NCI-H446 treated with DMSO at 0.1 percent for 48 hours (cell line): ENCODE results near the gene TMEM181.

Source experiments
- DNase-seq: peaks from one replicate; lab custom pipeline; 2025; lab: John Stamatoyannopoulos, UW

Gene TMEM181

DNA sequence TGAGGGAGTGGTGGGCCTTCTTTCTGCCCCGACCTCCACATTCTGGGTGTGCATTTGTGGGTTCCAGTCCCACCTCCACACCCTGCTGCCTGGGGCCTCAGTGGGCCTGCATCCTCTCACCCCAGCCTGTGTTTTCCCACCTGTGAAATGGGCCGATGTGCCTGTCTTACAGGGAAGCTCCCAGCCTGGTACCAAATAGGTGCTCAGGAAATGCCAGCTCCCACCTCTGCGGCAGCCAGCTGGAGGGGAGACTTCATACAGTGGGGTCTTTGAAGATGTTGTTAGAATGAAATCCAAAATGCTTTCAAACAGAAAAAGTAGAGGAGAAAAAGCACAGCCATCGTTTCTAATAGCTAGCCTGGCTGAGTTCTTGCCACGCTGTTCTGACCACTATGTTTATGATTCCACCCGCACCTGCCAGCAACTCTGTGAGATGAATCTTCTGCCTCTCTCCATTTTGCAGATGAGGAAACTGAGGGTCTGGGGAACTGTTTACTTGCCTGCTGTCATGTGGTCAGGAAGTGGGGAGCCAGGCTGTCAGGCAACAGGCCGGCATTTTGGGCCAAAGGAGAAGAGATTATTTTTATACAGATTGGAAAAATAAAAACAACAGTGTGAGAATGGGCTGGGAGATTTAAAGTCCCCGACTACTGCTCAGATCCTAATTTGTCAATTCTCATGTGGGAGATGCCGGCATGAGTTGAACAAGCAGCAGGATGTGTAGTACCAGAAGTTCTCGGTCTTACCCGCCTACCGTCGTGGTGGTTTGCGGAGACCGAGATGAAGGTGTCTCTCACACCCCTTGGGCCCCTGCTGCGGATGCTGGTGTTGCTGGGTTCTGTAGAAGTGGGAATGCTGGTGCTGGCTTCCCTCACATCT is 4.6 kb downstream of the TMEM181 start:
- no peak for DNase-seq

DNA sequence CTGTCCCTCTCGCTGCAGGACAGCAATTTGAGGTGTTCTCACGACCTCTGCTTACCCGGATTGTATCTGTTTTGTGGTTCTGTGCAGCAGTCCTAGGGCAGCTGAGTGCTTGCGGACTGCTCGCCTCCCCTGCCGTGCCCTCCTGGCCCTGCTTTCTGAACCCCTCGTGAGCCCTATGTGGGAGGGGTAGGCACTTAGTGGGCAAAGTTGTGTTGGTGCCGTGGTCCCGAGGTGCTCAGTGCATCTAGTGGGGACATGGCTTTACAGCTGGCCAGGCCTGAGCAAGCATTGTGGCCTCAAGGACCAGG is 5.2 kb downstream of the TMEM181 start:
- DNase-seq, result no peak

DNA sequence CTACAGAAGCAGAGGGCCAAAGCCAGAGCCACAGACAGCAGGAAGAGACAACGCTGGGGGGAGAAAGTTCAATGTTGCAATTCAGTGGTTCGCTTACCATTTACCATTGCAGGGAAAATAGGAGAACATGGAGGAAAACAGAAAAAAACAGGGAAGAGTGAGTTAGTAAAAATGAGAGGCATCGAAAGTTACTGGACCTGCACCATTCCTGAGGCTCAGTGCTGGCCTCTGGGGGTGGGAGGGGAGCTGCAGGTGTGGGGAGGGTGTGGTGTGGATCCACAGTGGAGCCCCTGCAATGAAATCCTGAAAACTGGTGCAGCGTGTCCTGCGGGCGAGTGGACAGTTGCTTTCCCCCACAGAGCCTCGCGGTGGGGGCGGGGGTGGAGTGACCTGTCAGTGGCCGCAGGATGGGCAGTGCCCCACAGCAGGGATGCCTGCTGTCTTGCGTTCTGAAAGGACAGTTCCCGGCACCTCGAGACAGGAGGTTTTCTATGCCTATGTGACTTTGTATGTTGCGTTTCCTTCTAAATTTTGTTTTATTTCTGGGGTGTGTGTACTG is 5.7 kb downstream of the TMEM181 start:
- no peak for DNase-seq

DNA sequence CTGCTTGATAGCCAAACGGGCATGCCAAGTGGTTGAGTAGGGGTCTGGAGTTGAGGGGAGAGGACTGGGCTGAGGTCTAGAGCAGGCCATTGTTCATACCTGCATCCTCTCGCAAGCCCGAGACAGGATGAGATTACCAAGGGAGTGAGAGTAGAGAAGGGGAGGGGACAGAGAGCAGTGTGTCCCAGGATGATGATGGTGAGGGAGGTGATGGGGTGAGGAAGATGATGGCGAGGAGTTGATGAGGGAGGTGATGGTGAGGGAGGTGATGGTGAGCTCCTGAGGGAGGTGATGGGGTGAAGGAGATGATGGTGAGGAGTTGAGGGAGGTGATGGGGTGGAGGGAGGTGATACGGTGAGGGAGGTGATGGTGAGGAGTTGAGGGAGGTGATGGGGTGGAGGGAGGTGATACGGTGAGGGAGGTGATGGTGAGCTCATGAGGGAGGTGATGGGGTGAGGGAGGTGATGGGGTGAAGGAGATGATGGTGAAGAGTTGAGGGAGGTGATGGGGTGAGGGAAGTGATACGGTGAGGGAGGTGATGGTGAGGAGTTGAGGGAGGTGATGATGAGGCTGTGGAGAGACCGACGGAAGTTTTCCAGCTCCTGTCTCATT is 6.4 kb downstream of the TMEM181 start:
- DNase-seq, result no peak

DNA sequence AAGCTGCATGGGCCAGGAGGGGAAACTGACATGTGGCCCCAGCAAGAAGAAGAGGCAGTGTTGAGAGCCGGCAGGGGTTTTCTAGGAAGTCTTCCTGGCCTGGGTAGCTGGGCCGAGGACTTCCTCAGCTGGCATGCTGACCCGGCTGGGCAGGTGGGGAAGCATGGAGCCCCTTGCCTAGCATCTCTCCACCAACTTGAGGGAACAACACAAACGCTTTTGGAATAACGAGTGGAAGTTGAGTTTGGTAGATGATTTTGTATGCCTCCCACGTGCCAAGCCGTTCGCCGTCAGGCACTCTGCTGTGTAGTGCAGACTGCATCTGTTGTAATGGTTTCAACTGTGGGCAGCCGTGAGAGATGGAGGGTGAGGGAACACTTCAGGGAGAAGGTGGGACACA is 7.3 kb downstream of the TMEM181 start:
- no peak for DNase-seq

DNA sequence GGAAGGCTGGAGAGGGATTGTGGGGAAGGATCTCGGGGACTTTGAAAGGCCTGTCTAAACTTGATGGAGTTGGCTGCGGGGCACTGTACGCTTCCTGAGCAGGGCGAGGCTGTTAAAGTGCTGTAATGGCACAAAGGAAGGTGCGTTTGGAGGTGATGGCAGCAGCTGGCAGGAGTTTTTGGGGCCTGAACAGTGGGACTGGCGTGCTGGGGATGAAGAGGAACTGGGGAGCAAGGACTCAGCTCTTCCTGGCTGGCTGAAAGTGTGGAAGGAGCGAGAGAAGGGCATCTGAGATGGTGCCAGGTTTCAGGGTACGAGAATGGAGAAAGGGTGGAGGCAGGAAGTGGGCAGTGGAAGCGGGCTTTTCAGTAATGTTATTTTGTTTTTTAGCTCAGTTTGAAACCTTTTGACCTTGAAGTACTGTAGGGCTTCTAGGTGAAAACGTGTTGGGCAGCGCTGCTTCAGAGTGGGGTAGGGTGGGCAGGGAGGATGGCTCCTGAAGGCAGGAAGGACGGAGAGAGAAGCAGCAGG is 8.0 kb downstream of the TMEM181 start:
- DNase-seq, result no peak

DNA sequence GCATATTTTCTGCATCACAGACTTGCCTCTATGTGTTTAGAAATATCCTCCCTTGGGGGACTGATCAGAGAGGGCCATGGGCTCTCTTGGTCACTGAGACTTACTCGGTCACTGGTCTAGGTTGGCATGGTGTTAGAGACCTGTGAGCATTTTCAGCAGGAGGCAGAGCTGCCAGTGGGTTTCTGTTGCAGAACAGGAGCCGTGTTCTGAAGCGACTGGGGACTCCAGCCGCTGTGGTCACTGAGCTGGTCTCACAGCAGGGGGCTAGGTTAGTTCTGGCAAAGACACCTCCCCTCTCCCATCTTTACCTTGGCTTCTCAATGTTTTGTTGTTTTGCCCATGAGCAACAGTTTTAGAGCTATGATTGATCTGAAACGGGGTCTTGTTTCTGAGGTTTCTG is 8.7 kb downstream of the TMEM181 start:
- DNase-seq, result no peak

DNA sequence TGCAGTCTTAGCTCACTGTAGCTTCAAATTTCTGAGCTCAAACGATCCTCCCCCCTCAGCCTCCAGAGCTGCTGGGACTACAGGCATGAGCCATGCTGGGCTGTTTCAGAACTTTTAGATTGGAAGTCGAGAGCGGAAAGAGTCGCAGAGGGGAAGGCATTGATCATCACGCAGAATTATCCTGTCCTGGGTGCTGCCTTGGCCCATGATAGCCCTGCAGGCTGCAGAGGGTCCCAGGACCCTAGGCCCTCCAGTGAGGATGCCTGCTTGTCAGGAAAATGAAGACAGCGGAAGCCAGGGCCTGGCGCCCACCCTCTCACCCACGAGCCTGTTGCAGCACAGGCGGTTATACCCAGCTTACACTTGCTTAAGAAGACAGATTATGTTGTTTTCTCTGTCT is 9.1 kb downstream of the TMEM181 start:
- no peak for DNase-seq

DNA sequence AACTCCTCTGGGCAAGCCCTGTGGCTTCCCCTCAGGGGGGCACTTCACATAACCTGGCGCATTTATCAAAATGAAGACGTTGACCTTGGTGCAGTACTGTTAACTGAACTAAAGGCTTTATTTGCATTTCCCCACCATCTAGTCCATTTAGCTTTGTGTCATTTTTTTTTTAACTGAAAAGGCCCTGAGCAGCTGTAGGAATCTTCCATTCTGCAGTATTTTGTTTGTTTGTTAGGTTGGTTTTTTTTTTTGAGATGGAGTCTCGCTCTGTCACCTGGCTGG is 10.7 kb downstream of the TMEM181 start:
- no peak for DNase-seq

DNA sequence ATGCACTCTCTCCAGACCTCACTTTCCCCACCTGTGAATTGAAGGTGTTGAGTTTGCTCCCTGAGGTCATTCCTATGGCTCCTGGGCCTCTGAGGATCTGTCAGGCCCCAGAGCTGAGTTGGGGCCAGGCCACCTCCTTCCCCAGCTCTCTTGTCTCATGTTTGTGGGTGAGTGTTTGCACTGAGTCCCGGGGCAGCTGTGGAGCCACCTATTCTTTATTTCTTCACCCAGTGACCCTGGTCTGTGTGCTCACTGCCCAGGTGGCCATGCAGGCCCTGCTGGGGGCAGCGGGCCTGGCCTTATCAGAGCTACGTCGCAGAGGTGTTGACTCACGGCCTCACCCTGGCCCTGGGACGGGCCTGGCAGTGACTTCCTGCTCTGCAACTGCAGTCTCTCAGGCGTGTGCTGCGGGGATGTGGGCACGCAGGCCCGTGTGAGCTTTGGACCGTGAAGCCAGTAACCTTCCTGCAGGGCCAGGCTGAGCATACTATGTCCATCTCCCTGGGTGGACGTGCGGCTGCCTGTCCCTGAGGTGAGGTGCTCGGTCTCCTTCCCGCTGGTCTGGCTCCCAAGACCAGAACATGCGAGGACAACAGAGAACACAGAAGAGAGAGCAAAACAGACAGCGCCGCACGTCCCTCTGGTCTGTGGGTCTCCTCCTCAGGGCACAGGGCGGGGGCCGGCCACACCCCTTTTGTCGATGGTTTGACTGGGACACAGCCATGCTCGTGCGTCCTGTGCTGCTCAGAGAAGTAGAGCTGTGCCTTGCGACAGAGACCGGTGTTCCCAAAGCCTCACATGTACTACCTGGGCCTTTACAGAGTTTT is 12.1 kb downstream of the TMEM181 start:
- no peak for DNase-seq

DNA sequence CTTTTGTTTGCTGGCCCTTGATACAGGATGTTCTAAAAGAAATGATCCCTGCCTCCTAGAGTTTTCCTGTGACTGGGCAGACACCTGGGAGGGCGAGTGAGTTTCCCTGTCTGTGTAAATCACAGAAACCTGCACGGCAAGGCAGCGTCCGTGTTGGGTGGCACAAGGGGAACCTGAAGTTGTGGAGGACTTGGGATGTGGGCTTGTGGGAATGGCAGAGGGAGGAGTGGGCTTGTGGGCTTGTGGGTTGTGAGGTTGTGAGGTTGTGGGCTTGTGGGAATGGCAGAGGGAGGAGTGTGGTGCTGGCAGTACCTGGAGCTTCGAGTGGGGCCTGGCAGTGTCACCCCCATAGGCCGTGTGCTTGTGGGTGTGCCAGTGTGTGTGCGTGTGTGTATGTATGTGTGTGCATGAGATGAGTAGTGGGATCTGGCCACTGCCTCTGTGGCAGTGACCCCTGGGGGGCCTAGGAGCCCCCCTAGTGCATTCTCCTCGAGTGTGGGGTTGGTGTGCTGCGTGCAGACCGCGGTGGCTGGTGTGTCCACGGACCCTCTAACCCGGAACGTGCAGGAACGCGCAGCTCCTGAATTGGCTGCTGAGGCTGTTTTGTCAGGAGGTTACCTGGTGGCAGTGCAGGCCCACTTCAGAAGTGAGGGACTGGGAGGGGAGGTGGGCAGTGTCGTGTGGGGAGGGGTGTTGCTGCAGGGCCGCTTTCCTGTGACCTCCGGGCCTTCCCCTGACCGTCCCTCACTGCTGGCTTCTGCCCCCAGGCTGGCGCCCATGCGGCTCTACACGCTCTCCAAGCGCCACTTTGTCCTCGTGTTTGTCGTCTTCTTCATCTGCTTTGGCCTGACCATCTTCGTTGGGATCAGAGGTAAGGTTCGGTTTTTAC is 13.0 kb downstream of the TMEM181 start:
- DNase-seq, result no peak

DNA sequence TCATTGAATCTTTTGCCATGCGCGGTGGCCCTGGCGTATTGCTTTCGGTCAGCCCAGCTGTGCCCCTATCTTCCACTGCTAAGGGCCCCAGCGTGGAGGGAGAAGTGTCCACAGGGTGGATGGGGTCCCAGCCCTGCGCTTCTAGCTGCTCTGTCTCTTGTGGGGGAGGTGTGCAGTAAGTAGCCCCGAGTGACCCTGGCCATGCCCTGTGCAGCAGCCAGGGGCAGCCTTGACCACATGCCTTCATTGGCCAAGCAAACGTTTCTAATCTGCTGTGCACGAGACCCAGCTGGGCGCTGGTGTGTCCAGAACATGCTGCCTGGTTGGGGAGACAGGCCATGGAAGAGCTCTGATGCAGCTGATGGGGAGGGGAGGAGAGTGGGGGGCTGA is 13.6 kb downstream of the TMEM181 start:
- DNase-seq, result no peak

DNA sequence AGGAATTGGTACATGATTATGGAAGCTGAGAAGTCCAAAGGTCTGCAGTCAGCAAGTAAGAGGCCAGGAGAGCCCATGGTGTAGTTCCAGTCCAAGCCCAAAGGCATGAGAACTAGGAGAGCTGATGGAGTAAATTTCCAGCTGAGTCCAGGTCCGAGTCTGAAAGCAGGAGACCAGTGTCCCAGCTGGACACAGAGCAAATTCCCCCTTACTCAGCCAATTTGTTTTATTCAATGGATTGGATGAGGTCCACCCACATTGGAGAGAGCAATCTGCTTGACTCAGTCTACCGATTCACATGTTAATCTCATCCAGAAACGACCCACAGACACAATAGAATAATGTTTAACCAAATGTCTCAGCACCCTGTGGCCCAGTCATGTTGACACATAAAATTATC is 14.9 kb downstream of the TMEM181 start:
- DNase-seq, result no peak

DNA sequence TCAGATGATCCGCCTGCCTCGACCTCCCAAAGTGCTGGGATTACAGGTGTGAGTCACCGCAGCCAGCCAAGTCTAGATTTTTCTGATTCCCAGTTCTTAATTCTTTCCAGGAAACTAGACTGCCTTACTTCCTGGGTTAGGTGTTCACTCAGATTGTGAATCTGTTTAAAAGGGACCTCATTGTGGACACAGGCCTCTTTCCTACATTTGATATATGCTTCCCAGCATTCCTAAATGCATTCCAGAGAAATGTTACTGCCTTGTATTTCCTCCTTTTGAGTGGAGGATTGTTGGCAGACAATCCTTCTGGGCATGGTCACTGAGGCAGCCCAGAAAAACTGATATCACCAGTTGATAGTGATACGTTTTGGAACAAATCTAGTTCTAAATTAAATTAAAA is 15.7 kb downstream of the TMEM181 start:
- DNase-seq, result no peak

DNA sequence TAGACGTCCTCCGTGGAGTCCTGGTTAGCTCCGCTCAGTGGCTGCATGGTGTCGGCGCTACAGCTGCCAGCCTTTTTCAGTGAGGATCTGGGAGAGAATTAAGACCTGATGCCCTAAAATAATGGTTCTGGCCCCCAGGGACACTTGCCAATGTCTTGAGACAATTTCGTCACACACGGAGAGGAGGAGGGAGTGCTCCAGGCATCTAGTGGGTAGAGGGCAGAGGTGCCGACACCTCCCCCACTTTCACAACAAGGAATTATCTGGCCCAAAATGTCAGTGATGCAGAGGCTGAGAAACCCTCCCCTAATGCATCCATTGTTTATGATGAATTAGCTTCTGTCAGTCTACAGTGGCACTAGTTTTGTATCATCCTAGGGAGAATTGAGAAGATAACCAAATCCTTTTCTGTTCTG is 24.4 kb downstream of the TMEM181 start:
- no peak for DNase-seq

DNA sequence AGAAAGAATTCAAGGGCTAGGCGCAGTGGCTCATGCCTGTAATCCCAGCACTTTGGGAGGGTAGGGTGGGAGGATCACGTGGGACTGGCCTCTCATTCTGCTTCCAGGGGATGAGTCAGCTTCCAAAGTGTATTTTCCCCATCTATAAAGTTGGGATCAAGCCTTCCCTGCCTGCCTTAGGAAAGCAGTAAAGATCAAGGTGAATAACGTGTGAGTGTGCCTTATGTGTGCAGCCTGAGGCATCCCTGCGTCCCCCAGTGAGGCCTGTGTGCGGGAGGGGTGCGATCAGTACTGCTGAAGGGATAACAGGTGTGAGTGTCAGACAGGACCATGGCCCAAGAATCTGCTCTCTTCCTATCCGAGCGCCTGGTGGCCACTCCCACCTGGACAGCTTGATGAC is 26.8 kb downstream of the TMEM181 start:
- no peak for DNase-seq

DNA sequence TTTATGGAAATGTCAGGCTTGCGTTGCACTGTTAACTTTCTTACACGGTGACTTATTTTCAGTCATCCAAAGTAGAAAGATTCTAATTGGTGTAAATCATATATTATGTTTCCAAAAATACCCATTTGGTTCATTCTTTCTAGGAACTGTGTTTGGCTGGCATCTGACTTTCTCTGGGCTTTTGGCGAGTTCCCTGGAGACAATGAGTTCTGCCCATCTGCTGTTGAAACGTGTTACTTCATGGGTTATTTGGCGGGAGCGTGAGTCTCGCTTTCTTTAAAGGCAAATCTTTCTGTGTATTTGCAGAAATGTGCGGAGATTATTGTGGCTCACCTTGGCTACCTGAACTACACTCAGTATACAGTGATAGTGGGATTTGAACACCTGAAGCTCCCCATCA is 29.5 kb downstream of the TMEM181 start:
- DNase-seq, result peak; percentile 83

DNA sequence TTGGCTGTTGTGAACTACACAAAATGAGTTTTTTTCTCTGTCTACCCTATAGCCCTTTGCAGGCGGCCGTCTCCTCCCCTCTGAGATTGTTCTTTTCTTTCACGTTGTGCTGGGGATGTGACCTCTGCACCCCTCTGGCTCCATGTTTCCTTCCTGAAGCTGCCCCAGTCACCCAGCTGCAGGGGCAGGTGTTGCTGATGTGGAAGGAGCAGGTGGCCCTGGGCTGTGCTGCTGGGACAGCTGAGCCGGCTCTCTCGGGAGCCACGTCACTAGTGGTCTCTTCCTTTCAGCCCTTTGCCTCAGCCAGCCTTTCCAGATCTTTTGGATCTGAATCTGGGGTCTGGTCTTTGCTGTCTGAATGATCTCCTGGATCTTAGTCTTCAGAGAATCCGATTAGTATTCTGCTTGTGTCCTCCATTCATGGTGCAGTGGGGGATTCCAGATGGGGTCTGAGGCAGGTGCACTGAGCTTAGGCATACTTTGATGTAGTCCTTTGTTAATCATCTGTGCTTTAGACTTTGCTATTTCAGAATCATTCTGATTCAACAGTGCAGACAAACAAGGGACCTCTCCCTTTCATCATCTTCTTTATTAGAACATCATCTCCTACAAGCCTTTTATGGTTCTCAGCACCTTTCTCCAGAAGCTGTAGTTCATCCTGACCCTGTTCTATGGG is 31.4 kb downstream of the TMEM181 start:
- no peak for DNase-seq

DNA sequence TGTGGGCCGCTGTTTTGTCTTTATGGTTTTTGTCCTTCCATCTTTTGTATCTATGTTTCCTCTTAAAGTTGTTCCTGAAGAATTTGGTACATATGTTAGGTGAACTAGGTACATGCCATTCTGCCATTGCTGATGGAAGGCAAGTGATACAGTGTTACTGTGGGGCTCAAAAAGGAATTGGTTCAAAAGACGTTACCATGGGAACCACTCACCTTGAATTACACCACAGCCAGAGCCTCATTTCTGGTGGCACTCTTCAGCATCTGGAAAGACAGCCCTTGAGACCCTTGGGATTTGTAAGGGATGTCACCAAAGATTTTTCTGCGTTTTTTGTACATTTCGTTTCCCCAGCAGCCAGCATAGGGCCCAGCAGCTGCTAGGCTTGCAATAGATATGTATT is 31.9 kb downstream of the TMEM181 start:
- no peak for DNase-seq

DNA sequence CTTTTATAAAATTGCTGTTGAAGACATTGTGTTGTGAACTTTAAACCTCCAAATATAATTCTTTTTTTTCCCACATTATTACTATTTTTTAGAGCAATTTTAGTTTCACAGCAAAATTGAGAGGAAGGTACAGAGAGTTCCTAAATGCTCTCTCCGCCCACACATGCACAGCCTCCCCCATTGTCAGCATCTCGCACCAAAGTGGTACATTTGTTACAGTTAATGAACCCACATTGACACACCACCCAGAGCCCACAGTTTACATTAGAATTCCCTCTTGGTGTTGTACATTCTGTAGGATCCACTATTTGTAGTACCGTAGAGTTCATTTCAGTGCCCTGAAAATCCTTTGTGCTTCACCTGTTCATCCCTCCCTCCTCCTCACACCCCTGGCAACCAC is 33.8 kb downstream of the TMEM181 start:
- no peak for DNase-seq

DNA sequence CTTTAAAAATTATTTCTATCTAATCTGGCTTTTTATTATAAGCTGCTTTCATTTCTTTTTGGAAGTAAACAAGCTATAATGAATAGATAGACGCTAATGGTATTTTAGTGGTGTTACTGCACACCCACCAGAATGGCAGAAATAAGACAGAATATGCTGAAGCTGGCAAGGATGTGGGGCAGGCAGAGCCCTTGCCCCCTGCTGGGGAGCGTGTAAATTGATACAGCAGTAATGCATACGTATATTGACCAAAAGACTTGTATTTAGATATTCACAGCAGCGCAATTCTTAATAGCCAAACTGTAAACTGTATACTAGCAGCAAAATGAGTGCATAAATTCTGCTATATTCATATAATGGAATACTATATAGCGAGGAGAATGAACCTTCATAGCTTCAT is 35.3 kb downstream of the TMEM181 start:
- no peak for DNase-seq
